CD14-positive monocyte (primary cell): ENCODE results near the gene EGFR. TPM values are rescaled to one million over a fixed set of nuclear protein-coding genes. Genes with fewer than 3 reads are reported as not detected.

Experiments
- DNase-seq, 3 donors: peaks; one replicate each; pipeline ENCODE4 v3.0.0-alpha.2; 2011 to 2022
- H2AFZ ChIP-seq: 2 replicates; pipeline ENCODE4 v1.6.0; 2012; ENCODE audit warnings: mild to moderate bottlenecking, low read depth, low read length, inconsistent platforms; ENCODE audit not compliant: insufficient read depth, poor library complexity, severe bottlenecking
- H3K27ac ChIP-seq, 2 donors: 1 replicate in 1 of 2; 2 replicates in 1 of 2; pipeline ENCODE4 v1.5.1; 2012 to 2013; ENCODE audit warnings: low read length in 2 of 2, control low read depth in 1 of 2, inconsistent platforms in 1 of 2, low read depth in 1 of 2, mild to moderate bottlenecking in 1 of 2
- H3K27me3 ChIP-seq, 2 donors: one replicate each; pipeline versions ENCODE4 v1.6.0 to v1.6.1; 2011 to 2013; ENCODE audit warnings: low read length in 2 of 2; ENCODE audit not compliant: control insufficient read depth in 2 of 2, insufficient read depth in 2 of 2
- H3K36me3 ChIP-seq, 2 donors: replicated peaks in 1 of 2; 1 replicate in 1 of 2; 2 replicates in 1 of 2; pipeline versions ENCODE4 v1.5.1 to v1.6.1; 2012 to 2013; ENCODE audit warnings: low read length in 2 of 2, control low read depth in 1 of 2, inconsistent platforms in 1 of 2, mild to moderate bottlenecking in 1 of 2; ENCODE audit not compliant: insufficient read depth in 2 of 2, control insufficient read depth in 1 of 2
- H3K4me1 ChIP-seq, 2 donors: 1 replicate in 1 of 2; 2 replicates in 1 of 2; pipeline versions ENCODE4 v1.5.1 to v1.6.1; 2012 to 2013; ENCODE audit warnings: low read length in 2 of 2, control low read depth in 1 of 2, inconsistent platforms in 1 of 2, mild to moderate bottlenecking in 1 of 2, moderate library complexity in 1 of 2; ENCODE audit not compliant: insufficient read depth in 2 of 2, control insufficient read depth in 1 of 2
- H3K4me2 ChIP-seq: replicated peaks from 2 replicates; pipeline ENCODE3; 2012; ENCODE audit warnings: low read length, moderate library complexity, mild to moderate bottlenecking; ENCODE audit not compliant: poor library complexity, severe bottlenecking; ENCODE audit errors: extremely low read depth
- H3K4me3 ChIP-seq, 3 experiments: fragments of 200-600 bp in 1 of 3; sonication (generic) in 1 of 3; replicated peaks in 1 of 3; 1 replicate in 2 of 3; 2 replicates in 1 of 3; pipeline ENCODE4 v1.5.1; 2011 to 2013; ENCODE audit warnings: low read length in 3 of 3, mild to moderate bottlenecking in 3 of 3, control low read depth in 2 of 3, low read depth in 2 of 3, inconsistent platforms in 1 of 3, moderate library complexity in 1 of 3
- H3K79me2 ChIP-seq: 2 replicates; pipeline ENCODE4 v1.6.0; 2012; ENCODE audit warnings: mild to moderate bottlenecking, control low read depth, inconsistent platforms, low read length, moderate library complexity; ENCODE audit not compliant: insufficient read depth
- H3K9ac ChIP-seq: 2 replicates; pipeline ENCODE4 v1.6.0; 2017; ENCODE audit warnings: low read length, mild to moderate bottlenecking; ENCODE audit not compliant: insufficient read depth, poor library complexity, severe bottlenecking
- H3K9me3 ChIP-seq, 2 donors: replicated peaks in 1 of 2; 1 replicate in 1 of 2; 2 replicates in 1 of 2; pipeline versions ENCODE4 v1.5.1 to v1.6.1; 2012 to 2013; ENCODE audit warnings: low read length in 2 of 2, control low read depth in 1 of 2; ENCODE audit not compliant: control insufficient read depth in 1 of 2, insufficient read depth in 1 of 2
- H4K20me1 ChIP-seq: 2 replicates; pipeline ENCODE4 v1.6.0; 2012; ENCODE audit warnings: mild to moderate bottlenecking, low read length, control low read depth, moderate library complexity; ENCODE audit not compliant: insufficient read depth
- H3K27ac Mint-ChIP-seq, 7 donors: one replicate each; pipeline ENCODE4 v1.8.0; 2020; ENCODE audit warnings: mild to moderate bottlenecking in 7 of 7, mixed read lengths in 7 of 7, moderate library complexity in 6 of 7, inconsistent platforms in 2 of 7
- H3K27me3 Mint-ChIP-seq, 3 donors: one replicate each; pipeline ENCODE4 v1.8.0; 2021 to 2022; ENCODE audit warnings: low read depth in 3 of 3, mild to moderate bottlenecking in 3 of 3, mixed read lengths in 3 of 3, moderate library complexity in 3 of 3, inconsistent platforms in 1 of 3
- H3K36me3 Mint-ChIP-seq, 2 donors: one replicate each; pipeline ENCODE4 v1.8.0; 2020; ENCODE audit warnings: mixed read lengths in 2 of 2, inconsistent platforms in 1 of 2, mild to moderate bottlenecking in 1 of 2
- H3K4me1 Mint-ChIP-seq: one replicate; pipeline ENCODE4 v1.8.0; 2020; ENCODE audit warnings: mild to moderate bottlenecking, mixed read lengths
- H3K4me3 Mint-ChIP-seq, 2 donors: one replicate each; pipeline ENCODE4 v1.8.0; 2020; ENCODE audit warnings: mild to moderate bottlenecking in 2 of 2, mixed read lengths in 2 of 2, moderate library complexity in 1 of 2
- H3K9me3 Mint-ChIP-seq, 7 donors: one replicate each; pipeline ENCODE4 v1.8.0; 2020 to 2022; ENCODE audit warnings: mixed read lengths in 7 of 7, mild to moderate bottlenecking in 6 of 7, moderate library complexity in 6 of 7, inconsistent platforms in 2 of 7
- WGBS: methylation state at CpG from one replicate; pipeline ENCODE4 v1.1.5; 2013; ENCODE audit warnings: missing lambda C conversion rate; ENCODE audit not compliant: insufficient coverage; 5-methylcytosine and 5-hydroxymethylcytosine counted together
- intact Hi-C, 2 donors: fragments of 100-400 bp; cut with micrococcal nuclease; formaldehyde crosslinking; loops; one replicate each; pipeline versions ENCODE4 v1.15.0 to v1.15.1; 2023
- polyA plus RNA-seq, 3 donors: library from polyadenylated mRNA; depleted of rRNA in 1 of 3; unstranded in 2 of 3; stranded (reverse) in 1 of 3; fragments of 300-500 nt in 2 of 3; fragments of >200 nt in 1 of 3; fragmentation: Illumina TruSeq in 2 of 3; gene quantifications; 1 replicate in 2 of 3; 2 replicates in 1 of 3; pipeline ENCODE4 v1.2.3, GENCODE V29; 2012 to 2021
- TF ChIP-seq, protein P1 (sequence below): fragments of 200-600 bp; IDR thresholded peaks from one replicate; pipeline ENCODE4 v1.8.0; 2022; ENCODE audit warnings: antibody characterized with exemption, mild to moderate bottlenecking

Gene EGFR
- polyA plus RNA-seq, 3 donors = not detected

DNA sequence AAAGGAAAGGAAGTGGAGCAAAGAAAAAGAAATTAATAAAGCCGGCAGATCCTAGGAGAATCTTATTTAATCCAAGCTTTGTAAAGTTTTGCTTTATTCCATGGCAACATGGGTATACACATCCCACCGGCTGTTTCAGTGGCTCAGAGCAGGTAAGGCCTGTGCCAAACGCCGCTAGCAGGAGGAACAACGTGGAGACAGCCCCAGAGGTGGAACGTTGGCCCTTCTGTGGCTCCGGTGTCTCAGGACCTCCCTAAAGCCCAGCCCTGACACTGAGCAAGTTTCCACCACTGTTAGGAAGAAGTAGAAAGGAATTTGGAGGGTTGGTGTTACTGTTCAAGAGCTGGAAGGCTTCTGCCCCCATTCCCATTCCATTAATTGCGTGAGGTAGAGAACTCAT, 52.0 kb downstream of the EGFR start:
- peak overlapping the region in 1 of 7 donors; percentile 64 for H3K27ac Mint-ChIP-seq
- Histone ChIP-seq H3K27ac (no peak overlapping the region), H2AFZ (no peak overlapping the region), H3K9me3 (no peaks in the 10 kb centered on the region), H3K79me2 (no peaks in the 10 kb centered on the region), H3K4me1 (no peaks in the 10 kb centered on the region), H3K4me2 (no peak overlapping the region), H3K36me3 (no peaks in the 10 kb centered on the region), H3K27me3 (no peaks in the 10 kb centered on the region), H4K20me1 (no peaks in the 10 kb centered on the region), H3K4me3 (no peak overlapping the region), H3K9ac (no peak overlapping the region)
- intact Hi-C loops = no loop called here
- no peak overlapping the region for H3K4me3 Mint-ChIP-seq
- H3K4me1 Mint-ChIP-seq = no peaks in the 10 kb centered on the region
- peaks cover 0 to 2% (median 0%) of the 10 kb centered on the region in 7 donors for H3K9me3 Mint-ChIP-seq
- 95% methylated on average over 6 of the region's 8 CpGs for WGBS
- peaks cover under 1 to 5% (median 2%) of the 10 kb centered on the region in 3 donors for H3K27me3 Mint-ChIP-seq
- no peak for DNase-seq
- H3K36me3 Mint-ChIP-seq = no peaks in the 10 kb centered on the region
- TF ChIP-seq, protein P1, sequence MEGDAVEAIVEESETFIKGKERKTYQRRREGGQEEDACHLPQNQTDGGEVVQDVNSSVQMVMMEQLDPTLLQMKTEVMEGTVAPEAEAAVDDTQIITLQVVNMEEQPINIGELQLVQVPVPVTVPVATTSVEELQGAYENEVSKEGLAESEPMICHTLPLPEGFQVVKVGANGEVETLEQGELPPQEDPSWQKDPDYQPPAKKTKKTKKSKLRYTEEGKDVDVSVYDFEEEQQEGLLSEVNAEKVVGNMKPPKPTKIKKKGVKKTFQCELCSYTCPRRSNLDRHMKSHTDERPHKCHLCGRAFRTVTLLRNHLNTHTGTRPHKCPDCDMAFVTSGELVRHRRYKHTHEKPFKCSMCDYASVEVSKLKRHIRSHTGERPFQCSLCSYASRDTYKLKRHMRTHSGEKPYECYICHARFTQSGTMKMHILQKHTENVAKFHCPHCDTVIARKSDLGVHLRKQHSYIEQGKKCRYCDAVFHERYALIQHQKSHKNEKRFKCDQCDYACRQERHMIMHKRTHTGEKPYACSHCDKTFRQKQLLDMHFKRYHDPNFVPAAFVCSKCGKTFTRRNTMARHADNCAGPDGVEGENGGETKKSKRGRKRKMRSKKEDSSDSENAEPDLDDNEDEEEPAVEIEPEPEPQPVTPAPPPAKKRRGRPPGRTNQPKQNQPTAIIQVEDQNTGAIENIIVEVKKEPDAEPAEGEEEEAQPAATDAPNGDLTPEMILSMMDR = no peak

DNA sequence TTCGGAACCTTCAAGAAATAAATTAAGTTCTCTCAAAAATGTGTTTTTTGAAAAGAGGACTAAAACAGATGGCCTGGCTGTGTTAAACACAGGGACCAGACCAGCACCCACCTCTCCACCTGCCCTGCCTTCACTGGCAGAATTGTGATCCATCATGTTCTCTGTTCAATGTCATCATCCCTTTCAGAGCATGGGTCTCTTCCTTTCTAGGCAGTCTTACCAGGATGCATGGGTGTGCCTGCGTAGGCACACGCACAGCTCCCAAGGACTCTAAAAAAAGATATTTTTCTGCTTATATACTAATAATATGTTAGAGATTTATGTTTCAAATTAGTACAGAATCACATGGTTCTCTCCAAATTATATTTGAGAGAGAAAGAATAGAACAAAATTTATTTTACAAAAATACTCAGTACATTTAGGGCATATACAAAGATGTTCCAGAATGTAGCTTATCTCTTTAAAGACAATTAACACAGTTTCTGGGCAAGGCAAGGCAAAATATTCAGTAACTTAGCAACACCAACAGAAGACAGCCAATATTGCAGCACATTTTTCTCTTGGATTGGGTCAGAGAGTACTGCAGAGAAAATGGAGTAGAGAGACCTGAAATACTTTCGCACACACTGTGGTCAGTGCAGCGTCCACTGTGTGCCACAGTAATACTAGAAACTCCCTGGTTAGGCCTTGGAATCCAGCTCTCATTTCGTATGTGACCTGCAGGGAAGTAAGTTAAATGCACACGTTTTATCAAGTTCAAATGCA, 52.8 kb downstream of the EGFR start:
- 100% methylated on average over 2 of the region's 7 CpGs for WGBS
- H3K4me3 Mint-ChIP-seq = no peak overlapping the region
- Histone ChIP-seq H3K4me2 (no peak overlapping the region), H3K79me2 (no peaks in the 10 kb centered on the region), H3K27ac (no peak overlapping the region), H3K4me1 (no peaks in the 10 kb centered on the region), H3K9ac (no peak overlapping the region), H3K4me3 (no peak overlapping the region), H4K20me1 (no peaks in the 10 kb centered on the region), H3K27me3 (no peaks in the 10 kb centered on the region), H2AFZ (no peak overlapping the region), H3K36me3 (no peaks in the 10 kb centered on the region), H3K9me3 (no peaks in the 10 kb centered on the region)
- H3K9me3 Mint-ChIP-seq = peaks cover 0 to 2% (median 0%) of the 10 kb centered on the region in 7 donors
- no peaks in the 10 kb centered on the region for H3K4me1 Mint-ChIP-seq
- TF ChIP-seq, protein P1 = no peak
- H3K27me3 Mint-ChIP-seq = peaks cover 0 to 5% (median 2%) of the 10 kb centered on the region in 3 donors
- no peak for DNase-seq
- no peaks in the 10 kb centered on the region for H3K36me3 Mint-ChIP-seq
- intact Hi-C loops = no loop called here
- no peak overlapping the region for H3K27ac Mint-ChIP-seq
